Body of pancreas (tissue), 4 donors: Measurements from ENCODE around the gene GRAMD1C.

Source experiments
- POLR2A ChIP-seq, 3 donors: fragments of 450-650 bp; IDR thresholded peaks; one replicate each; pipeline ENCODE4 v1.6.1; 2016; ENCODE audit warnings: antibody characterized with exemption in 3 of 3, mild to moderate bottlenecking in 2 of 3
- TF ChIP-seq, protein P1 (sequence below), 7 experiments: fragments of 450-650 bp in 4 of 7; fragments of 200-600 bp in 3 of 7; sonication (generic) in 3 of 7; IDR thresholded peaks; one replicate each; pipeline ENCODE4 v1.5.1; 2016 to 2019; ENCODE audit warnings: antibody characterized with exemption in 7 of 7

DNA sequence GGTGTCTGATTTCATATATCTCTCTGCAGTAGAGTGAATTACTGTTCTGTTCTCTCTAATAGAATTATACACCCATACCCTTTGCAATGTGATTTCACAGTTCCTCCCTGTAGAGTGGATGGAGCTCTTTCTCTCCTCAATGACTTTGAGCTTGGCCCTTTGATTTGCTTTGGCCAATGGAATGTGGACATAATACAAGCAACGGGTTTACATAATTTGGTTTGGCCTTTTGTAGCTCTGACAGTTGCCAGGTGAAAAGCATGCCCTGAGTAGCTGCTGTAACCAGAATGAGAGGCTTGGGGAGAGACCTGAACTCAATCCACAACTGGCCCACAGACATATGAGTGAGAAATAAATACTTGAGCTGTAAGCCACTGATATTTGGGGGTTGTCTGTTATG, 141.3 kb downstream of the GRAMD1C start:
- TF ChIP-seq, protein P1, sequence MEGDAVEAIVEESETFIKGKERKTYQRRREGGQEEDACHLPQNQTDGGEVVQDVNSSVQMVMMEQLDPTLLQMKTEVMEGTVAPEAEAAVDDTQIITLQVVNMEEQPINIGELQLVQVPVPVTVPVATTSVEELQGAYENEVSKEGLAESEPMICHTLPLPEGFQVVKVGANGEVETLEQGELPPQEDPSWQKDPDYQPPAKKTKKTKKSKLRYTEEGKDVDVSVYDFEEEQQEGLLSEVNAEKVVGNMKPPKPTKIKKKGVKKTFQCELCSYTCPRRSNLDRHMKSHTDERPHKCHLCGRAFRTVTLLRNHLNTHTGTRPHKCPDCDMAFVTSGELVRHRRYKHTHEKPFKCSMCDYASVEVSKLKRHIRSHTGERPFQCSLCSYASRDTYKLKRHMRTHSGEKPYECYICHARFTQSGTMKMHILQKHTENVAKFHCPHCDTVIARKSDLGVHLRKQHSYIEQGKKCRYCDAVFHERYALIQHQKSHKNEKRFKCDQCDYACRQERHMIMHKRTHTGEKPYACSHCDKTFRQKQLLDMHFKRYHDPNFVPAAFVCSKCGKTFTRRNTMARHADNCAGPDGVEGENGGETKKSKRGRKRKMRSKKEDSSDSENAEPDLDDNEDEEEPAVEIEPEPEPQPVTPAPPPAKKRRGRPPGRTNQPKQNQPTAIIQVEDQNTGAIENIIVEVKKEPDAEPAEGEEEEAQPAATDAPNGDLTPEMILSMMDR (IDR thresholded peaks at IDR 0.05): no peak
- no peak for TF ChIP-seq POLR2A (IDR thresholded peaks at IDR 0.05)
